Amniotic epithelial cell (primary cell): ENCODE data around the gene LRRC56.
"Not testable (repeated sequence)": the region's sequence is repeated elsewhere in the genome, so short reads cannot be mapped to it uniquely, and the experiment has no call there.

Source experiments
- DNase-seq: peaks from one replicate; pipeline ENCODE4 v3.0.0-alpha.2; 2010; ENCODE audit warnings: low read depth

The LRRC56 gene

DNA sequence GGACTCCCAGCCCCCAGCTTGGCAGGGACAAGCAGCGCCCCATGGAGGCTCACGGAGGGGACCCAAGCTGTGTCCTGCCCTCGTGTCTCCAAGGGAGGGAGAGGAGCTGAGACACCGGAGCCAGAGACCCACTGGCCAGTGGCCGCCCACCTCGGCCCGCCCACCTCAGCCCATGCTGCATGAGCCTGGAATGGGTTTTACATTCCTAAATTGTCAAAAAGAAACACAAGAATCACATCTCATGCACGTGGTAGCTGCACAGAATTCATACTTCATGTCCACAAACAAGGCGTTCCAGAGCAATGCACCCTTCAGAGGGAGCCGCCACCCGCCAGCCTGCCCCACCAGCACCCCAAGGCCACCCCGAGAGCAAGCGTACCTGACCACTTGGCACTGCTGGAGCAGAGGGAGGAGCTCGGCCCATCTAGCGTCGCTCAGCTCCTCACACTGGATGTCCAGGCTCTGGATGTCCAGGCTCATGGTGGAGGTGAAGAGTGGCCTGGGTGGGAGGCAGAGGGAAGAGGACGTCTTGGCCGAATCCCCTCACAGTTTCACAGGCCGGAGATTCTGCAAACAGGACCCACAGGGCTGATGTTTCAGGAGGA, 35.5 kb upstream of the LRRC56 start:
- DNase-seq: no peak

DNA sequence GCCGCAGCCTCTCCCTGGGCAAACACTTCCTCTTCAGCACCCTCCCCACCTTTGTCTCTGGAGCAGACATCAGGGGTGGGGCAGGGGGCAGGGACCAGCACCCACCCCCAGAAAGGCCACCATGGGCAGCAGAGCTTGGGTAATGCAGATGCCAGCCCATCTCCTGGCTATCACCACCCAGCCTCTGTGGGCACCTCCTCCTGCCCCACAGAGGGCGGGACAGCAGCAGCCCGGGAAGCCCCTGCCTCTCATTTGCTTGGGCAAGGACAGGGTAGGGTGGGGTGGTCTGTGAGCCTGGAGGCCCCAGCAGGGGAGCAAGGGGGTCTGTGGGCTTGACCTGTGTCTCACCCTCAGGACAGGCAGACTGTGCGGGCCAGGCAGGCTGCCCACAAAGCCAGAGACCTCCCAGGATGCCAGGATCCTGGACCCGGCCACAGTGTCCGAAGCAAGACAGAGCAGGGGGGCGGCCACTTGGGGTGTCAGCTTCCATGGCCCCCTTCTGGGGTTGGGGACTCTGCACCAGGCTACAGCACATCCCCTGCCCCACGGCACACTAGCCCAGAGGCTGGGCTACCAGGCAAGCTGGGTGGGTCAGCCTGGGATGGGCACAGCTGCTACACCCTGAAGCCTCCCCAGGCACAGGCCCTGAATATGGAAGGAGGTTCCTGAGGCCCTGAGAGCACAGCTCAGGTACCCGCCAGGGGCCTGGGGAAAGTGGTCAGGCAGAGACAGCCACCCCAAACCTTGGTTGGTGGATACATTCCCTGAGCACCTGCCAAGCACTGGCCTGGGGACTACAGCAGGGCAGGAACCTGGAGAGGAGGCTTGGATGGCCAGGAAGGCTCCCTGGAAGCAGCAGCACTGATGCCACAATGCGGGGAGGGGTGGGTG, 34.8 kb upstream of the LRRC56 start:
- DNase-seq: no peak

DNA sequence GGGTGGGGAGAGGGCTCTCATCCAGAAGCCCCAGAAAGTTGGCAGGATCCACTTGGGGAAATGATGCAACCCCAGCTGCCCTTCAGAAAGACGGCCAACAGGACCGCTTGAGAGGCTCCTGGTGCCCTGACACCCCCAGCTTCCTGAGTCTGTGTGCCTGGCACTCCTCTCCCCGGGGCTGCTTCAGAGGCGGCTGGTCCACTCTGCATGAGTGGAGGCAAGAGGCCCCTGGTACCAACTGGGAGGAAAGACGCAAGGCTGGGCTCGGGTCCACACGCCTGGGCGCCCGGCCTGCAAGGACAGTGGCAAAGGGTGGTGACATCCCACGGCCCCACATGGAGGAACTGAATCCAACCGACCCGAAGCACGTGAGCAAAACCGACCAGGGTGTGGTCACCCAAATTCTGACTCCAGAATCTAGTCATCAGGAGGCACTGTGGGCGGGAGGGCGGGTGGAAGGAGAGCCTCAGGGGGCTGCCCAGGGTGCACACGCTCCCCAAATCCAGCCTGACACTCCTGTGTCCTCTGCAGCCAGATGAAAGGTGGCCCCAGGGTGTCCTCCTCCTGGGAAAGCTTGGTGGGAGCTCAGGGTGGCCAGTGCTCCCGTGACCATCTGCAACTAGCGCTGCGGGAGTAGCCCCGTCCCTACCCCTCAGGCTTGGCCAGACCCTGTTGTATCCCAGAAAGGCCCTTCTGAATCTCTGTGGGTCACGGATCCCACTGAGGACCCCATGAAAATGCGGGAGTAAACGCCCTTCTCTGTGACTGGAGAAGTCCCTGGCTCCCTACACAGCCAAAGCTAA, 33.9 kb upstream of the LRRC56 start:
- peak; percentile 89 for DNase-seq

DNA sequence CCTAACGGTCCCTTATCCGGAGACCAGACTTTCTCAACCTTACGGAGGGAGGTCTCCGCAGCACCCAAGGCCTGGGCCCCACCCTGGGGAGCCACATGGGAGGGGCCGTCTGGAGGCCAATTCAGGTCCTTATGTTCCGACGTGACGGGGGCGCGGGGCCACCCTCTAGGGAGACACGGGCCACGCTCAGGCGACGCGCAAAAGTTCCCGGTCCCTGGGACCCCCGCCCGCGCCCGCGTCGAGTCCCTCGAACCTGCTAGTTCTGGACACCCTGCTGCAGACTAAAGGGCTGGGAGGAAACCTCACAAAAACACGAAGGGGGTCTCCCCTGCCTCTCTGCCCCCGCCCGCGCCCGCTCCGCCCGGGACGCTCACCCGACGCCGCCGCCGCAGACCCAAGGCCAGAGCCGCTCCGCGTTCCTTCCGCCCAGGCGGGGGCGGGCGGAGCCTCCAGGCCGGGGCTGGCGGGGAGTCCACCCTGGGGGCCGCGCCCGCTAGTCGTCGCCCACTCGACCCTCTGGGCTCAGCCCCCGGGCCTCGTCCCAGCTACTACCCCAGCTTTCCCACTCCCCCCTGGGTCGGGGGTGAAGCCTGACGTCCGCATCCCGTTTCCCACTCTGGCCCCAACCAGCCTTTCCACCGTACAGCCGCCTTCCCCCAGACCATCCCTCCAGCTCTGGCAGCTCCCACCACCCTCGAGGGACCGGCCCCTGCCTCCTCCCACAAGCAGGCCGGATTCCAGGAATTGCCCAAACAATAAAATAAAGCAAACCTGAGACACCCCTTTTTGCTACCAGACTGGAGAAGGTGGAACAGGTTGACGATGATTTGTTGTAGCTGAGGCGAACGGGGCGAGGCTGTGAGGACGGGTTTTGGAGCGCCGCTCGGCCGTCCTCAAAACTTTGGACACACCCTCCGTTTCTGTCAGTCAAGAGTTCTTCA, 33.0 kb upstream of the LRRC56 start:
- peak; percentile 57 for DNase-seq

DNA sequence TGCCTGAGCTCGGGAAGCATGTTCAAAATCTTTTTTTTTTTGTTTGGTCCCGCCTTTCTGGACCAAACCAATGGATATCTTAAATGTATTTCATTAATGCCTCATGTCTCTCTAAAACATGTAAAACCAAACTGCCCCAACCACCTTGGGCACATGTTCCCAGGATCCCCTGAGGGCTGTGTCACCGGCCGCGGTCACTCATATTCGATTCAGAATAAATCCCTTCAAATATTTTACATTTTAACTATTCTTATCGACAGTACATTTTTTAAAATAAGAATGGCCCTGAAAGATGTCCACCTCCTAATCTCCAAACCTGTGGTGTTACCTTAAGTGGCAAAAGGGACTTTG, 32.4 kb upstream of the LRRC56 start:
- DNase-seq: no peak

DNA sequence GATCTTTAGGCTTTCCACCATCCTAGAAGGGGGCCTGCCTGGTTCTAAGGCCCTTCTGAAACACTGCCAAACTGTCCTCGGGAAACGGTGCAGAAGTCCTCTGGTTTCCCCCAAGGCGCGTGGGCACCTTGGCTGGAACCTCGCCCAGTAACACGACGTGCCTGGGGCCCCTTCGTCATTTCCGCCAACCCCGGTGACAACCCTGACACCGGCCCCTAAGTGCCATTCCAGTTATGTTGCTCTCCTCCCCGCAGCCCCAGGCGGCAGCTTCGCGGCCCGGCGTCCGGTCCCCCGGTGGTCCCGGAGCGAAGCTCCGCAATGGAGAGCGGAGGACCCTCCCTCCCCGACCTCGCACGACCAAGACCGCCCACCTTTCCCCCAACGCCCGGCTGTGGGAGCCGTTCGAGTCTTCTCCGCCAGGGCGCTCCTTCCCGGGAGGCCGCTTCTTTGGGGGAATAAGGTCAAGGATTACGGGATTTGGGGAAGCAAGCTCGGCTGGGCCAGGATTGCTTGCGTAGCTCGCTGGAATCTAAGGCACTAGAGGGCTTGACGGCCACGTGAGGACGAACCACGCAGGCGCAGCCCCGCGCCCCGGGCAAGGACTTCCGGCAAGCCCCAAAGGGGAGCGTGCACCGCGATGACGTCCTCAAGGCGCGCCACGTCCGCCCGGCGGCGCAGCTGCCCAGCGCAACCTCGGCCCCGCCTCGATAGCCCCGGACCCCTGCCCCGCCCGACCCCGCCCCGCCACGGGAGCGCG, 30.9 kb upstream of the LRRC56 start:
- peak; percentile 96 for DNase-seq

DNA sequence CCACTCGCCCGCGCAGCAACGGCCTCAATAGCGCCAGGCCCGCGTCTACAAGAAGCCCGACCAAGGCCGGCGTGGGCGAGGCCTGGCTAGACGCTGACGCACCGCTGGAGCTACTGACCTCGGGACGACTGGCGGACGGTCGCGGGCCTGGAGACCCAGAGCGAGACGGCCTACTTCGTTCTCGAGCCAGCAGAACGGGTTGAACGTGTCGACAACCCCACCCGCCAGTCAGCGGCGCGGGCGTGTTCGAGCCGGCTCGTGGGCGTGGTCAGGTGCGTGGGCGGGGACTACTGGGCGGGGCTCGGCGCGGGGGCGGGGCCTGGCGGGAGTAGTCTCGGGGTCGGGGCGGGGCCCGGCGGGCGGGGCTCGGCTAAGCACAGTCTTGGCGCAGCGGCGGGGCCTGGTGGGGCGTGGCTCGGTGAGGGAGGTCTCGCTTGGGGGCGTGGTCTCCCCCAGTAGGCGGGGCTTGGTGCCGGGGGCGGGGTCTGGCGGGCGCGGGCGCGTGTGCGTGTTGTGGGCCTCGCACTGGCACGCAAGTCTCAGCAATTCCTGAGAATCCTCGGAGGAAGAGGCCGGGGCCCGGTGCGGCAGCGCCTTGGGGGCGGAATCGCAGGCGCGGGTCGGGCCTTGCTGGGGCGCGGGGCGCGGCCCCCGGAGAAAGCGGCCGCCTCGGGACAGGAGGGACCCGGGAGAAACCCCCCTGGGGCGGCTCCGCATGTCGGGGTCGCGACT, 30.2 kb upstream of the LRRC56 start, which contains the start of gene RNH1:
TSS of gene RNH1 (minus strand) at position 248 of the 732 bp plus-strand sequence. CDS start 5,080 bp downstream, outside the sequence.
- peak; percentile 88 for DNase-seq

DNA sequence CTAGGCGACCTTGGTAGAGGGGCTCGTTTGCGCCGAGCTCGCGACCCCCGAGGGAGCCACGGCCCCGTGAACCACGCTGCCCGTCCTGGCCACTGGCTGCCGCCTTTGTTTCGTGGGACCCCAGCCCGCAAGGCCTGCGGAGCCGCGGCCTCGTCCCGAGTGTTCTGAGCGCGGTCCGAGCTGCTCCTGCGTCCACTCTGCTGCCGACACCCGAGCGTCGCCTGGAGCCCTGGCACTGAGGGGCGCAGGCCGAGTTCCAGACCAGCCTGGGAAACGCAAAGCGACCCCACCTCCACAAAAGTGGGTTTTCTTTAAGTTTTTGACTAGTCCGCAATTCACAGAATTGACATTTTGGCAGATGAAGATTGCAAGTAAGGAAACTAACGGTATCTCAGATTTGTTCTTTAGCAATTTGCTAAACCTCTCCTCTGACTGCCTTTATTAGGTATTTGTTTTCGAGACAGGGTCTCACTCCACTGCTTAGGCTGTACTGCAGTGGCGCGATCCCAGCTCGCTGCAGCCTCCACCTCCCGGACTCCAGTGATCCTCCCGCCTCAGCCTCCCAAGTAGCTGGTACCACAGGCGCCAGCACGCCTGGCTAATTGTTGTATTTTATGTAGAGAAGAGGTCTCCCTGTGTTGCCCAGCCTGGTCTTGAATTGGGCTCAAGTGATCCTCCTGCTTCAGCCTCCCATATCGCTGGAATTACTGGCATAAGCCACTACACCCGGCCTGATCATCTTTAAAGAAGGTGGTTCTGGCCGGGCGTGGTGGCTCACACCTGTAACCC, 29.4 kb upstream of the LRRC56 start:
- no peak for DNase-seq

DNA sequence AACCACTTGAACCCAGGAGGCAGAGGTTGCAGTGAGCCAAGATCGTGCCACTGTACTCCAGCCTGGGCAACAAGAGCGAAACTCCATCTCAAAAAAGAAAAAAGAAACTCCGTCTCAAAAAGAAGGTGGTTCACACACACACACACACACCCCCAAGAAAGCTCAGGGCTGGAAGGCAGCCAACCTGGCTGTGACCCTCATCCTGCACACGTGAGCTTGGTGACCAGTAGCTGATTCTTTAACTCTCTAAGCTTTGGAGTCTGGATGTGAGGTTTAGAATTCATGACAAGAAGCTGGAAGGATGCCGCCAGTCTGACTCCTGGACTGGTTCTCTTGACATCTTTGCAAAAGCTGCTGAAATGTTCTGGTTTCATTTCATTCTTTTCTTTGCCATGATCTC, 28.4 kb upstream of the LRRC56 start:
- no peak for DNase-seq

DNA sequence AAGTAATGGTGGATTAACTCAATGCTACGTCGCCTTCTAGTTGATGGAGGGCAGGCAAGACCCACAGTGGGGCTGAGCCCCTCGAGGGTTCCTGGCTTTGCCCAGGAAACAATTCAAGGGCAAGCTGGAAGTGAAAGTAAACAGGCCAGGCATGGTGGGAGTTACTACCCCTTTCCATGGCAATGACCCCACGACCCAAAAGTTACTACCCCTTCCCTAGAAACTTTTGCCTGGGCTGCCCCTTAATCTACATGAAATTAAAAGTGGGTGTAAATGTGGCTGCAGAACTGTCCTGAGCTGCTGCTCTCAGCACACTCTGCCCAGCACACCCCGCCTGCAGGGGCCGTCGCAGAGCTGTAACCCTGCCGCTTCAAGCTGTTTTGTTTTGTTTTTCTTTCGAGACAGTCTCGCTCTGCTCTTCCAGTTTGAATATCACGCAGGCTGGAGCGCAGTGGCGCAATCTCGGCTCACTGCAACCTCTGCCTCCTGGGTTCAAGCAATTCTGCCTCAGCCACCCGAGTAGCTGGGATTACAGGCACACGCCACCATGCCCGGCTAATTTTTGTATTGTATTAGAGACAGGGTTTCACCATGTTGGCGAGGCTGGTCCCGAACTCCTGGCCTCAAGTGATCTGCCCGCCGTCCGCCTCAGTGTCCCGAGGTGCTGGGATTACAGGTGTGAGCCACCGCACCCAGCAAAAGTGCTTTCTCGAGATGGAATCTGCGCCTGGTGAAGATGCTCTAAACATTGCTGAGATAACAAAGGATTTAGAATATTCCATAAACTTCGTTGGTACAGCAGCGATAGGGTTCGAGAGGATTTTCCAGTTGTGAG, 24.3 kb upstream of the LRRC56 start:
- DNase-seq: no peak

DNA sequence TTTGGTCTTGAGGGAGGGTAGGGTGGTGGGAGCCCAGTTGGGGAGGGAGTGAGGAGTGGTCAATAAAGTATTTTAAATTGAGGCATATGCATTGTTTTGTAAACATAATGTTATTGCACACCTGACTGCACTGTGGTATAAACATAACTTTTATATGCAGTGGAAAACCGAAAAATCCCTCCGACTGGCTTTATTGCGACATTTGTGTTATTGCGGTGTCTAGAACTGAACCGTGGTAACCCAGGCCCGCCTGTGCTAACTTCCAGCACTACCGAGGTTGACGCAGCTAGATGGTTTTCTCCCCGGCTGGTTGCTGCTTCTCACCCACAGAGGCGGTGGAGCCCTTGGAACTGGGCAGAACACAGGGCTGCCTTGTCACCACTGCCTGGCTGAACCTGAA, 22.7 kb upstream of the LRRC56 start:
- DNase-seq: no peak

DNA sequence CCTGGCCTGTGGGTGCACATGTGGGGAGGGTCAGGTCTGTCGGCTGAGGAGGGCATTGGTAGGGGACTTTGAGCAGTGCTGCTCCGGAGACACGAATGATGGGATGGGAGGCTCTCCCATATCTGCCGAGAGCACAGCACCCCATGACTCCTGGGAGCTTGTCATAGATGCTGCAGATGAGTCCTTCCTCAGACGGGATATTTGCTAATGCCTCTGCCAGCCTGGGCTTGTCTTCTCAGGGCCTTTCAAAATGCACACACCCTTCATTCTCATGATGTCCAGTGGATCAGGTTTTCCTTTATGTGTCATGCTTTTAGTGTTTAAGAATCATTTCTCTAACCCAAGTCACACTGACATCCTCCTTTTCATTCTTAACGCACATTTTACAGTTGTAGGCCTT, 22.2 kb upstream of the LRRC56 start:
- no peak for DNase-seq

DNA sequence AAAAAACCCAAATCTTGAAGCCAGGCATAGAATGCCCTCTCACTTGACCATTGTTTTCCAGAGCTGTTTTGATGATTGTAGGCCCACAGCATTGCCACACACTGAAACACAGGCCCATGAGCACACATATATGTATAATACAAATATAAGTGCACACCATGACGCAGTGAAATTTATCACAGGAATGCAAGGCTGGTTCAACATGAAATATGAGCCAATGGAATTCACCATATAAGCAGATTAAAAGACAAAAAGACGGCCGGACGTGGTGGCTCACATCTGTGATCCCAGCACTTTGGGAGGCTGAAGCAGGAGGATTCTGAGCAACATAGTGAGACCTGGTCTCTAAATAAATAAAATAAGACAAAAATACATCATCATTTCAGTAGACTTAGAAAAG, 20.9 kb upstream of the LRRC56 start:
- DNase-seq: no peak

DNA sequence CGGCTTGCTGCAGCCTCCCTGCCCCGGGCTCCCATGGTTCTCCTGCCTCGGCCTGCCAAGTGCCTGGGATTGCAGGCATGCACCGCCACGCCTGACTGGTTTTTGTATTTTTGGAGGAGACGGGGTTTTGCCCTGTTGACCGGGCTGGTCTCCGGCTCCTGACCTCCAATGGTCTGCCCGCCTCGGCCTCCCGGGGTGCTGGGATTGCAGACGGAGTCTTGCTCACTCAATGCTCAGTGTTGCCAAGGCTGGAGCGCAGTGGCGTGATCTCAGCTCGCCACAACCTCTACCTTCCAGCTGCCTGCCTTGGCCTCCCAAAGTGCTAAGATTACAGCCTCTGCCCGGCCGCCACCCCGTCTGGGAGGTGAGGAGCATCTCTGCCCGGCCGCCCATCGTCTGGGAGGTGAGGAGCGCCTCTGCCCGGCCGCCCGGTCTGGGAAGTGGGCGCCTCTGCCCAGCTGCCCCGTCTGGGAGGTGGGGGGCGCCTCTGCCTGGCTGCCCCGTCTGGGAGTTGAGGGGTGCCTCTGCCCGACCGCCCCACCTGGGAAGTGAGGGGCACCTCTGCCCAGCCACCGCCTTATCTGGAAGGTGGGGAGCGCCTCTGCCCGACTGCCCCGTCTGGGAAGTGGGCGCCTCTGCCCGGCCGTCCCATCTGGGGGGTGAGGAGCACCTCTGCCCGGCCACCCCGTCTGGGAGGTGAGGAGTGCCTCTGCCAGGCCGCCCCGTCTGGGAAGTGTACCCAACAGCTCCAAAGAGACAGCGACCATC, 20.2 kb upstream of the LRRC56 start:
- DNase-seq: not testable (repeated sequence)

DNA sequence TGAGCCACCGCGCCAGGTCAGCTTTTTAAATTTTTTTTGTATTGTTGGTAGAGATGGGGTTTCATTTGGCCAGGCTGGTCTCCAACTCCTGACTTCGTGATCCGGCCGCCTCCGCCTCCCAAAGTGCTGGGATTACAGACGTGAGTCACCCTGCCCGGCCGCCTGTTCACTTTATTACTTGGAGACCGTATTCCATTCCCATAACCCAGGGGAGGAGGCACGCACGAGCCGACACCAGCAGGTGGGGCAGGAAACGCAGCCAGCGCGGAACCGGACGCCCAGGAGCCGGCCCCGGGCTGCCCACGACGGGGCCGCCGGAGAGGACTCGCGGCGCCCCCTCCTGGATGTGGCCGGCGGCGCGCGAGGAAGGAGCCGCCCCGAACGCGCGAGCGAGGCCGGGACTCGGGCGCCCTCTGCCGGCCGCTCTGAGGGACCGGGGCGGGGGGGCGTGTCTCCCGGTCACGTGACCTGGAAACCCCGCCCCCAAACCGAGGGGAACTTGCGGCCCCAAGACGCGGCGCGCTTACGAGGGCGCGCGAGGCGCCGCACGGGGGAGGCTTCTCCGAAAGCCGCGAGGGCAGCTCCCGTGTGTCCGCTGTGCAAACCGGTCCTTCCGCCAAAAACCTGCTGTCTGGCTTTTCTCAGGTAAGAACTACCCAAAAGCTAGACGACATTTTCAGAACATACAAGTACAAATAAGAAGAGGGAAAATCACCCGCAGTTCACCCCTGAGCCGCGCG, 18.7 kb upstream of the LRRC56 start:
- DNase-seq: peak; percentile 96

DNA sequence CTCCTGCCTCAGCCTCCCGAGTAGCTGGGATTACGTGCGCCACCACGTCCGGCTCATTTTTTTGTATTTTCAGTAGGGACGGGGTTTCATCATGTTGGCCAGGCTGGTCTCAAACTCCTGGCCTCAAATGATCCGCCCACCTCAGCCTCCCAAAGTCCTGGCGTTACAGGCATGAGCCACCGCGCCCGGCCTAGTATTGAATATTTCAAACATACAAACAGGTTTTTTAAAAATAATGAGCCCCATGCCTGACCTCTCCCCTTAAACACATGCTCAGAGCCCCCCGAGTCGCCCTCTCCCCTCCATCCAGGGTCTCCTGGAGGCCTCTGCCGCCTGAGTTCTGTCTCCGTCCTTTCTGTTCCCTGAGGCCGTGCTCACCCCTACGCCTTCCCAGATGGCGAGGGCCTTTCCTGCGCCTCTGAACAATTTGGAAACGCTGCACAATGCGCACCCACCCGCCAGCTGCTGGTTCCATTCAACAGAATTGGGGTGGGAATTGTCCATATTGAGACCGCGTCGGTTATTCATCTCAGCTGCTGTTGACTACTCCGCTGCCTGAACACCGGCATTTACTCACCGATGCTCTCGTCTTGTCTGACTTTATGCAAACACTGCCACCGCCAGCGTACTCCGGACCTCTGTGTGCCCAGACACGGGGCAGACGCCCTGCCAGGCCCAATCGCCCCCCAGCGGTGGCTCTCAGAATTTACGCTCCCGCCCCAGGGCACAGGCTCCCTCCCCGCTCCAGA, 16.7 kb upstream of the LRRC56 start:
- no peak for DNase-seq
